NCI-H2107 (cell line): Measurements from ENCODE around the gene GORAB.

Source experiments
- DNase-seq: peaks from one replicate; lab custom pipeline; 2025; lab: John Stamatoyannopoulos, UW

The GORAB gene, protein sequence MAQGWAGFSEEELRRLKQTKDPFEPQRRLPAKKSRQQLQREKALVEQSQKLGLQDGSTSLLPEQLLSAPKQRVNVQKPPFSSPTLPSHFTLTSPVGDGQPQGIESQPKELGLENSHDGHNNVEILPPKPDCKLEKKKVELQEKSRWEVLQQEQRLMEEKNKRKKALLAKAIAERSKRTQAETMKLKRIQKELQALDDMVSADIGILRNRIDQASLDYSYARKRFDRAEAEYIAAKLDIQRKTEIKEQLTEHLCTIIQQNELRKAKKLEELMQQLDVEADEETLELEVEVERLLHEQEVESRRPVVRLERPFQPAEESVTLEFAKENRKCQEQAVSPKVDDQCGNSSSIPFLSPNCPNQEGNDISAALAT

DNA sequence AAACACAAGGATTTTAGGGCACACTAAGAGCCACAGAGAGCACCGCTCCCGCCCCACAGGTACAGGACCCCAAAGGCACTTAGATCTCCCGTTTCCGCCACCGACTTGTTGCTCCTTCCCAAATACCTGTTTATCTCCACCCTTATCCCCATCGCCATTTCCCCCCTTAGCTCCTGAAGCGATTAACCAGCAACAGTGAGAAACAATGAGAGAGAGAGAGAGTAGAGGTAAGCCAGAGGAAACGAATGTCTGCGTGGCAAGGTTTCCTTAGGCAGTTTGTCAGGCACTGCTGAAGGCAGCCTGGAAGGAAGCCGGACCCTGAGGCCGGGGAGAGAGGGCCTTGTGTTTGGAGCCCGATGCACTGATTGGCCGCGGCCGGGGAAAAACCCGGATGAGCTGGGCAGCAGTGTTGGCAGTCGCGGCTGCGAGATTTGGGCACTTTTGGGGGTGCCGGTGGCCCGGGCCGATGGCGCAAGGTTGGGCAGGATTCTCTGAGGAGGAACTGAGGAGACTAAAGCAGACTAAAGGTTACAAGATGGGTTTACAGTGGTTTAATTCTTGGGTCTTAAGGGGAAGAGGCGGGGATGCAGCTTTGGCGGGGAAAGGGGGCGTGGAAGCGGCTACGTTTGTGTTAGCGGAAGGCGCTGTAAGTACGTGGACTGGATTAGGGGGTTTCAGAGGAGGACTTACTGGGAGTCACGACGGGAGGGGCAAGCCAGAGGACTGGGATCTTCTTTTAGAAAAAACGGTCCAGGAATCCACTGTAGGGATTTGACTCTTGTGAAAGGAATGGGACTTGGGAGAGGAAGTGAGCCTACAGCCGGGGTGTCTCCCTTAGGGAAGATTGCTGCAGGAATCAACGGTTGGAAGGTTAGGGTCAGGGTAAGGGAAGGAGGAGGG, at the start of gene GORAB:
Gene GORAB (plus strand): TSS at position 409 of the 900 bp plus-strand sequence. CDS start 58 bp downstream, at position 467.
- peak; percentile 89 for DNase-seq

DNA sequence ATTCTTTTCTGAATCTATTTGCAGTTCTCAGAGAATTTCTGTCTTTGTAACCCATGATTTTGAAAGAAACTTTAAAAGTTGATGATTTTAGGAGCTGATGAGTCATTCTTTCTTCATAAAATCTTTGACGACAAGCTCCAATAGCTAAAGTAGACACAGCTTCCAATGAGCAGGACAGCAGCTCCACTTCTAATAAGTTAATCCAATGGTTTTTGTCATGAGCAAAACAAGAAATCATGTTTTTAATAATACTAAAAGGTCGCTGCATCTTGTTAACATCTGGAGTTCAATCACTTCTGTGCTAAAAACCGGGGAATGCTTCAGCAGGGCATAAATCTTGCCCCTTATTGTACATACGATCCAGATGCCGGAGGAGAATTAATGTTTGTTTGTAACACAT, 48.9 kb upstream of the GORAB start:
- DNase-seq, result no peak

DNA sequence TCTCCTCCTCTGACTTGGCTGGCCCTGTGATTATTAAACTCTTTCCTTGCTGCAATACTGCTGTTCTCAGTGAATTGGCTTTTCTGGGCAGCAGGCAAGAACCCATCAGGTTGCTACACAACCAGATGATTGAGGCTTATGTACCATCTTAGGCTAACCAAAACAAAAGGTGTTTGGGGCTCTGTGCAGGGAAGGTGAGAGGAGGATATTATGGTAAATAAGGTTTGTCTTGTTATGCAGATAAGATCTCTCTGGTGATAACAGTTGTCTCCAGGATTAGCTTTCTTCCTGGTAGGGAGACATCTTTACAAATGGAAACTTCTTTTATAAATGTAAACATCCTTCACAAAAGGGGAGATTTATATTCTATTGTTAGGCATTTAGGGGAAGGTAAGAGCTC, 44.5 kb upstream of the GORAB start:
- DNase-seq, result no peak

DNA sequence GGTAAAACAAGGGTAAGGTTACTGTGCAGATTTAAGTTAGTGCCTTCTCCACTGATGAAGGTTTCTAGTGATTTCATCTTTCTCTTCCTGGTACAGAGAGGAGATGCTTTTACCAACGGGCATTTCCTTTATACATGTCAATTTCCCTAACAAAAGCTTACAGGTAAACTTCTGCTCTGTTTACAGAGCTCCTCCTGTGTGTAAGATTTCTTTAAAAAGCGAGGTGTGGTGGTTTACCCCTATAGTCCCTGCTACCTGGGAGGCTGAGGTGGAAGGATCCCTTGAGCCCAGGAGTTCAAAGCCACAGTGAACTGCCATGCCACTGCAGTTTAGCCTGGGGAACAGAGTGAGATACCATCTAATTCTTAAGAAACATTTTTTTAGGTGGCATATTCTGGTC, 40.7 kb upstream of the GORAB start:
- no peak for DNase-seq

DNA sequence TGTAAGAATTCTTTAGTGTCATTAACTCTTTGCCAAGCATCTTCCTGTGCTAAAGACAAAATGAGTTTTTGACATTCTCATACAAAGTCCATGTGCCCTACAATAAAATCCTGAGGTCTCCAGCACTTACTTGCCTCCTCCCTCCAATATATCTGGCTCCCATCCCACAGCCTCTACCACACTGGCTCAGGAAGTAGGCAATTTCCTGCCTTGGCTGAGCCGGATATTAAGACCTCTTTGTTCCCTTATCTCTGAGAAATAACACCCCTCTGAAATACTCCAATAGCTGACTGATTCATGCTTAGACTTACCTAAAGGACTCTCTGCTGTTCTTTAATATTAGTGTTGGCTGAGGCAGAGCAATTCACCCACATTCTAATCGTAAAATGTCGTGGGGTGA, 37.6 kb upstream of the GORAB start:
- DNase-seq, result no peak

DNA sequence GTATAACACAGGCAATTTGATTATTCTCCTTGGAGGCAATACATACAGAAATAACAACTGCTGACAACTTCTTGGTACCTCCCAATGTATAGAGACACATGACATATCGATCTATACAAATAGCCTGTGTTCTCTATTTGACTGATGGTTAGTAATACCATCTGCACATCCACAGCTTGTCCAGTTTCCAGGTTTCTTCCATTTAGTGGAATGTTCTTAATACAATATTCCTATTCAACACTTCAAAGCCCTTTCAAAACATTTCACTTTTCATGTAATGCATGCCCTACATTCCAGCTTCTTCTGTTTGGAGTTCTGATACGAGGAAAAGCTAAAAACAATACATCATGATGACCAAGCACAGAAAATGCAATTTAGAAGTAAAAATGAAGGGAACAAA, 37.0 kb upstream of the GORAB start:
- no peak for DNase-seq

DNA sequence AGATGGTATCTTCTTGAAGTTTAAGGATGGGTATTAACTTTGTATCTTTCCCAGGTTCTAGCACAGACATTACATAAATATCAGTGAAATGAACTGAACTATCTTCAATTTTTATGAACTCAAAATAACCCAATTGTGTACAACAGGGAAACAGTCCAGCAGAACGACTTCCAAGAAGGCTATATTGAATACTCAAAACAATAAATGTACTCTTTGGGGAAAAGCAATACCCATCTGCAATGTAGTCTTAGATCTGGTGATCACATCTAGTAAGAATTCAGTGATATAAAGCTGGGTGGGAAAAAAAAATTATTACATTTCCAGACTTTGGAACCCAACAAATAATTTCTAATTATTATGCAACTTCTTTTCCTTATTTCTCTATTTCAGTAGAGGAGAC, 33.1 kb upstream of the GORAB start:
- no peak for DNase-seq

DNA sequence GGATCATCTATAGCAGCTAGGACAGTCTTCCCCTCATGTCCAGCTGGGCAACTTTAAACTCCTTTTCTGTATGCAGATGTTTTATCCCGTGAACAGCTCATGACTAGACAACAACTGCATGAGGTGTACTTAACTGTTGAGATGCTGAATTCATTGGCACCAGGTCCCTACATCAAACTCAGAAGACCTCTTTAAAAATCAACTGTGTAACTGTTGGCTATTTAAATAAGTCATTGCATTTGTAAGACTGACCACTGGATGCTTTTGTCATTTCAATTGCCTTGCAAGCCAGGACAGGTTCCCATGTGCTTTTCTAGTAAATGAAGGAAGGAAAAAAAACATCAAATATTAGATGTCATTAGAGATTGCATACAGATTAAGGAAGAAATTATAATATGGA, 28.3 kb upstream of the GORAB start:
- DNase-seq, result no peak

DNA sequence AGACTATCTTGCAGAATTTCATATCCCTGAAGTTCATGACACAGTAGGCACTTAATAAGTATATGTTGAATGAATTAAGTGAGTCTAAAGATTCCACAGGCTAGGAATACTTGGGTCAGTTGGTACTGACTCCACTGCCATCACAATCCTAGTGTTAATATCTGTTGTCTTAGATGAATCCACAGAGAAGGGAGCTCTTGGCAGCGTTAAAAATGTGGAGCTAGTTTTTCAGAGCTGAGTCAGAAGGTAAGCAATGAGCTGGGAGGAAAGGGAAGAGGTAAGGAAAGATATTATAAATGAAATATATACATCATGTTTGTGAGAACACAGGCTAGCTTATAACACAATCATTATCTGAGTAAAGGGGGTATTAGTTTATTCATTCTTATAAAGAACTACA, 21.8 kb upstream of the GORAB start:
- no peak for DNase-seq

DNA sequence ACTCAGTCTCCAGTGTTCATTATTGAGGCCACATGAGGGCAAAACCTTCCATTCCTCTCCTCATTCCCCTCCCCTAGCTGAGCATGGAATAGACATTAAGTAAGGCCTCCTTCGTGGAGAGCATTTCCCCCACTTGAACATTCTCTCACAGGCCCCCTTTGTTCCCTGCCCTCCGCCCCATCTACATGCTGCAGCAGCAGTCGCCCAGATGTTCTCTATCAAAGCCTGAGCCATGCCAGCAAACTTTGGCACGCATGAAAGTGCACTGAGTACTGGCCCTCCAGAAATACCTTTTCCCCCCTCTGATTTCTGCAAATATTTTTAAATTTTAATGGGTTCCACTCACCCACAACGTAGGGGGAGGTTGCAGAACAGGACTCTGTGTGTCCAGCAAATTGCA, 20.9 kb upstream of the GORAB start:
- DNase-seq, result no peak

DNA sequence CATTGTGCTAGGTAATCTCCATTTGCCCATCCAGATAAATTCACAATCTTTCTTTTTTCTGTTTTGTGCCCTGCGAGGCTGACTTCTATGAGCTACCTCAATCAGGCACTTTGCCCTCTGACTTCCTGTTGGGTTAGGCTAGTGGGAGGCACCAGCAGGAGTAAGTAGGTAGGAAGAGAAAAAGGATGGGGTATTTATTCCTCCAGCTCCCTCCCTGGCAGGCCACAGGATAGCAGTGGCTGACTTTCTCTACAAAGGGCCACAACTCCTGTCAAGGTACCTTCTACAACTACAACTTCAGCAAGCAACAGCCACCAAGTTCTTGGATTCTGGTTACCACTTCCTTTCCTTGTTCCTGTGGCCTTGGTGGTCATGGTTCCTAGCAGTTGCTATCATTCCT, 18.8 kb upstream of the GORAB start:
- no peak for DNase-seq

DNA sequence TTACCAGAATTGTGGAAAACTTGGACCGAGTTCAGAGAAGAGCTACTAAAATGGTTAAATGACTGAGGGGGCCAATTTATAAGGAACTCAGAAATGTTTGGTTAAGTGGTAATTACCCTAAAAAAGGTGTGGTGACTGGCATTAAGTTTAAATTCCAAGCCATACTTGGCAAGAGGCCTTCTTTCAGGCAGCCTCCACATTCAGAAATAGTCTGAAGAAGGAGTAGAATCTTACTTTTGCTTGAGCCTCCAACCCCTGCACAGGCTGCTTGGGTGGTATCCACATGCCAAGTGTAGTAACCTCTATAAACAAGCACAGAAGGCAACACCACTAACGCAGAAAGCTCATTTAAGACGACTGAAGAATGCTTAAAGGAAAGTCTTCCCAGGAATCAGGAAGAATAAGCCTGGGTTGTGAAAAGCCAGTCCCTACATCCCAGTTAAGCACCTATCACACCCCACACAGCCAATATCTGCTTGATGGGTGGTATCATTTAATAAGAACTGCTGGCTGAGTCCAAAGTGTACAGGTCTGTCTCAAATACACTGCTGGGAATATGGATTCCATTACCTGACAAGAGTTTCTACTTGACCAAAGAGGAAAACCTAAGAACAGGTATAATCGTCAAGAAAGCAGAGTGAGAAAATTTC, 13.7 kb upstream of the GORAB start:
- DNase-seq, result no peak

DNA sequence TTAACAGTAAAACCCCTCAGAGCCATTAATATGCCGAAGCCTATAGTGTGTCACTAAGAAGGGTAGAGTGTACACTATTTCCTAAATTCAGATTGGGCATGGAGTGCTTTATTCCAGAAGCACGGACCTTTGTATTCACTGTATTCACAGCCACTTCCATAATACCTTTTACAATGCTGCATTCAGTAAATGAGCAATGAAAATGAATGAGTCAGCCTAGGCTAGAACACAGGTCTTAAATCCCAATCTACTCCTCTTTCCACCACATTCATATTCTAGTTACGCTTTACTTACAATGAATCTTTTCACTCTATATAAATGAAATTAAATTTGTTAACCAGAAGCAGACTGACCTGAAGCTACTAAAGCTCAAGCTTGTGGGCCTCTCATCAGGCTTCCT, 13.0 kb upstream of the GORAB start:
- no peak for DNase-seq

DNA sequence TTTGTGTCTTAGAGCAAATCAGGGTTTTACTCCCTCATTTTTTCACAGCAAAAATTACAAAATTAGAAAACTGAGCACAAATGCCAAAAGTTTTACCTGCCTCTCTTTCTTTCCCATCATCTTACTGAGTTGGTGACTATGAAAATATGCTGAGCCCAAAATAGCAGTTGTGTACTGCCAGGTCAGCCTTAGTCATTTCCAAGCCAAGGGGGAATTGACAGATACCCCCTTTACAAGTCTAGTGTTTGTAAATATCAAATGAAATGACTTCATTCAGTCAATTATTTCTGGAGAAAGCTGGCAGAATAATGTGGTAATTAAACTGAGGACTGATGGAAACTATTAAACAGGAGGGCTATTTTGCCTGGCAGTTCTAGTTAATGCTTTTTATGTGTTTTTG, 11.4 kb upstream of the GORAB start:
- DNase-seq, result no peak

DNA sequence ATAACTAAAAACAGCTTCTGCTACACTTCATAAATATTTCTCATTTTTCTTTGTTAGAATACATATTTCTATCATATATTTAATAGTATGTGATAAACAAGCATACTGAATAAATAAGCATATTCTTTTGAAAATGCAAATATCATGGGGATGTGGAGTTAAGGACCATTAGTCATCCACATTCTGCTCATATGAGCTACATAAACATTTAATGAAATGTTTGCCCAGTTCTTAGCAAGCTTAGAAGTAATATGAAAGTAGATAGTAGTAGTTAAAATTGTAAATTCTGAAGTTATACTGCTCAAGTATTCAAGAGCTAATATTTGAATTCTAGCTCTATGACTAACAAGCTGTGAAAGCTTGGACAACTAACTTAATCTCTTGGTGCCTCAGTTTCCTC, 10.1 kb upstream of the GORAB start:
- DNase-seq, result no peak

DNA sequence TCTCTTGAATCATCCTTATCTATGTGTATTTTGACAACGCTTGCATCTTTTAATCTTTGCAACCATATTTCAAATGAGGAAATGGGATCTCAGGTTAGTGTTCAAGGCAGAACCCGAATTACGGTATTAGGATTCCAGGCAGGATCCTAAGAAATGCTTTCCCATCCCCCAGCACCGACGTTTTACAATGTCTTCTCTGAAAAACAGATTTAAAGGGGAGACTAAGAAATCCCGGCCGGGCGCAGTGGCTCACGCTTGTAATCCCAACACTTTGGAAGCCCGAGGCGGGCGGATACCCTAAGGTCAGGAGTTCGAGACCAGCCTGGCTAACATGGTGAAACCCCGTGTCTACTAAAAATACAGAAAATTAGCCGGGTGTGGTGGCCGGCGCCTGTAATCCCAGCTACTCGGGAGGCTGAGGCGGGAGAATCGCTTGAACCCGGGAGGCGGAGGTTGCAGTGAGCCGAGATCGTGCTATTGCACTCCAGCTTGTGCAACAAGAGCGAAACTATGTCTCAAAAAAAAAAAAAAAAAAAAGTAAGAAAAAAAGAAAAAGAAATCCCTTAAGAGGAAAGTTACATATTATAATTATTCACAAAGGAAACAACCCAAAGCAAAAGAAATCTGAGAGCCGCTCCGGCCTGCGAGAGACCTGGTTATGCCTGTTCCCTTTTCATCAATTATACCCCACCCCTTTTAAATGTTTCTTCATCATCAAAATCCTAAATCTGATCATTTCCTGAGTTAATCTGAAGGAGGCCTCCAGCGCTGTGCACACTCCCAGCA, 801 bp upstream of the GORAB start:
- DNase-seq, result no peak

DNA sequence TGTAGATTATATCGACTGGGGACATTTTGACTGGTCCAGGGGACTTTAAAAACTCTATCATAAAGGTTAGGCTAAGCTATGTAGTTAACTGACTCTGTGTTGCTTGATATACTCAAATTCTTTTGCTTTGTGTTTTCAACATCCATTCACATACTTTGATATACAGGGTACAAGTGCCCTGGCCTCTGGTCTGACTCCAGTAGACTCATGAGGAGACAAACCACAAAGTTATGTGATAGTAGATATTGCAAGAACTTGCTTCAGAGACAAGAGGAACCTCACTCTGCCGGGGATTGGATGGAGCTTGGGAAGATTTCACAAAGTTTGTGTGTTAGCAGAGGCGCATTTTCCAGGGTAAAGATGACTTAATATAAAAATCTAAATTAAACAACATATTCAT, 1.3 kb downstream of the GORAB start:
- DNase-seq, result no peak

DNA sequence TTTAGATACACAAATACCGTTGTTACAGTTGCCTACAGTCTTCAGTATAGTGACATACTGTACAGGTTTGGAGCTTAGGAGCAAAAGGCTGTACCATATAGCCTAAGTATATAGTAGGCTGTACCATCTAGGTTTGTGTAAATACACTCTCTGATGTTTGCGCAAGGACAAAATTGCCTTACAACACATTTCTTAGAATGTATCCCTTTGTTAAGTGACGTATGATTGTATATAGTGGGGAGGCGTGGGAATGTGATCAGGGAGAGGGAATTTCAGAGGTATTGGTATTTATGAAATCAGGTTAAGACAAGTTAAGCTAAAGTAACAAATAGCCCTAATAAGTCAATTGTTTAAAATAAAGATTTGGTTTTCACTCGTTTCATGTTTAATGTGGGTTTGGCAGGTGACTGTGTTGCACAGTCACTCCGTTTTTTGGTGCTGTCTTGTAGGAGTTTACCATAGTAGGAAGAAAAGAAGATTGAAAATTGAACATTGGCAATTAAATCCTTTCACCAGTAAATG, 2.7 kb downstream of the GORAB start:
- DNase-seq, result no peak

DNA sequence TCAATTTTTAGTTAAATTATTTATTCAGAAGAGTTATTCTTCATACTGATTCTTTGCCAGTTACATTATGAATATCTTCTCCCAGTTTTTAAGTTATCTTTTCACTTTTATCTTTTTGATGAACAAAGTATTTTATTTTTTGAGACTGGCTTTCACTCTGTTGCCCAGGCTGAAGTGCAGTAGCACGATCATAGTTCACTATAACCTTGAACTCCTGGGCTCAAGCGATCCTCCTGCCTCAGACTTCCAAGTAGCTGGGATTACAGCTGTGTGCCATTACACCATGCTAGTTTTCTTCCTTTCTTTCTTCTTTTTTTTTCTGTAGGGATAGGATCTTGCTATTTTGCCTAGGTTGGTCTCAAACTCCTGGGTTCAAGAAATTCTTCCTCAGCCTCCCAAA, 3.5 kb downstream of the GORAB start:
- DNase-seq, result no peak

DNA sequence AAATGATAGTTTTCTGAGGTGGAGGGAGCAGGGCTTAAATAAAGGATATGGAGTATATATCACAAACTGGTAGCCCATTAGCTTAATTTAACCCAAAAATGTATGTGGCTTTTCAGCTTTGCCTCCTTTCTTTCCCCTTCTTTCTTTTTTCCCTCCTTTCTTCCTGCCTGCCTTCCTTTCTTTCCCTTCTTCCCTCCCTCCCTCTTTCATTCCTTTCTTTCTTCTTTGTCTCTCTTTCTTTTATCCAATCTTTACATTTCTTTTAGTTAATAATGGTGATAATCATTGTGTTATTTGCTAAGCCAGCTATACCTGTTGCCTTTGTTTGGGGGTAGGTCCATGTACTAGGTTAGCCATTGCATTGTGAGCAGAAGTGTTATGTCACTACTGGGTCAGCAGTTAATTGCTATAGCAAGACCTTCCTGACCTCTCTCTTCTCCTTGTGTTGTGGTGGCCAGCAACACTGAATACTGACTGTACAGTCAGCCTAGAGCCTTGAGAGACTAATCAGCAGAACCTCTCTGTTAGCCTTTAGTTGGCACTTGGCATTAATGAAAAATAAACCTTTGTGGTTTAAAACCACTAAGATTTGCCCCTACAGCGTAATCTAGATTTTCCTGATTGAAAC, 5.1 kb downstream of the GORAB start:
- no peak for DNase-seq

DNA sequence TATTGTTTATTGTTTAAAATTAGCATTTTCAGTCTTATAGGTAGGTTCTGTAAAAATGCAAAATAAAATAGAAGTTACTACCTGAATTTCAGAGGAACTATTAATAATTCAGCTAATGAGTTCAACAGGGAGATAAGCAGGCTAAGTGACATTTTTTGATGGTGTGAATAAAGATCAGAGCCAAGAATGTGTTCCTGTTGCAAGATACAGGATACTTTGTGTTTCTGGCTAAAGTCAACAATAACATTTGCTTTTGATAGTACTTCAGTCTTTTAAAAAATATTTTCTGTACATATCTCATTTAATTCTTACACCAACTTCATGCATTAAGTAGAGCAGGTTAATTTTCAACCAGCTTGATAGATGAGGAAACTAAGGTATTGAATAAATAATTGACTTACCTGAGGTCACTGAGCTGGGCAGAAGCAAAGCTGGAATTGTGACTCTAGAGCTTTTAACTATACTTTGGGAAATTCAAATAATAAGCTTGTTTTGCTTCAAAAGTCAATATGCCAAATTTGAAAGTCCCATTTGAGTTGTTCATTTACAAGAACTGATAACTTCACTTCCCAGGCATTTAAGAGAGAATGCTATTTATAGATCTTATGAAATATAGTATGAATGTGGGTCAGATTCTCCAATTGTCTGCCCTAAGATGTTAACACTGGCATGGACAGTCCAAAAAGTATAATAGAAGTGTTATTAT, 6.0 kb downstream of the GORAB start:
- DNase-seq, result no peak
